ENCODE data around the gene WASF3.

WASF3 gene

GRCh38 chr13:26558074-26558805, 757 bp downstream of the WASF3 start:
- no peak for DNase-seq
- H3K4me3 ChIP-seq (ENCODE audit: low read depth, low read length) = peak overlapping the region; percentile 93

GRCh38 chr13:26558987-26559386, 1.5 kb downstream of the WASF3 start:
- no peaks in the 10 kb centered on the region for H3K9me3 ChIP-seq (ENCODE audit: severe bottlenecking)

More at GRCh38 chr13:26558074-26558805, 757 bp downstream of the WASF3 start:
- Histone ChIP-seq H3K36me3 (peaks cover 1% of the 10 kb centered on the region; the same call in 1 of the 2 replicates), H3K9me3 (ENCODE audit: severe bottlenecking) (no peaks in the 10 kb centered on the region), H3K27ac (peak overlapping the region; percentile 88), H3K27me3 (ENCODE audit: insufficient read depth, low read depth, severe bottlenecking) (no peaks in the 10 kb centered on the region)
- no peak for TF ChIP-seq CTCF (IDR thresholded peaks at IDR 0.05; ENCODE audit: low read depth, low read length)

GRCh38 chr13:26560456-26560855, 3.0 kb downstream of the WASF3 start:
- no peak for DNase-seq
- Histone ChIP-seq H3K27ac (peak overlapping the region; percentile 44), H3K27me3 (ENCODE audit: insufficient read depth, low read depth, severe bottlenecking) (no peaks in the 10 kb centered on the region), H3K4me3 (ENCODE audit: low read depth, low read length) (no peak overlapping the region), H3K36me3 (peaks cover 10% of the 10 kb centered on the region), H3K9me3 (ENCODE audit: severe bottlenecking) (no peaks in the 10 kb centered on the region)
- TF ChIP-seq CTCF (IDR thresholded peaks at IDR 0.05; ENCODE audit: low read depth, low read length) = no peak

More at GRCh38 chr13:26558987-26559386, 1.5 kb downstream of the WASF3 start:
- Histone ChIP-seq H3K36me3 (peaks cover 4% of the 10 kb centered on the region), H3K4me3 (ENCODE audit: low read depth, low read length) (peak overlapping the region; percentile 93), H3K27ac (peak overlapping the region; percentile 88), H3K27me3 (ENCODE audit: insufficient read depth, low read depth, severe bottlenecking) (no peaks in the 10 kb centered on the region)
- DNase-seq = no peak
- no peak for TF ChIP-seq CTCF (IDR thresholded peaks at IDR 0.05; ENCODE audit: low read depth, low read length)

- TF ChIP-seq CTCF (IDR thresholded peaks at IDR 0.05; ENCODE audit: low read depth, low read length) = no peak
- DNase-seq = peak; percentile 57
- H3K9me3 ChIP-seq (ENCODE audit: severe bottlenecking) = no peaks in the 10 kb centered on the region
- H3K36me3 ChIP-seq = peaks cover 10% of the 10 kb centered on the region
- no peak overlapping the region for H3K4me3 ChIP-seq (ENCODE audit: low read depth, low read length)
- H3K27ac ChIP-seq = peak overlapping the region; percentile 44
- H3K27me3 ChIP-seq (ENCODE audit: insufficient read depth, low read depth, severe bottlenecking) = no peaks in the 10 kb centered on the region
Measured at GRCh38 chr13:26561067-26561466, 3.6 kb downstream of the WASF3 start.

GRCh38 chr13:26561651-26562511, 4.4 kb downstream of the WASF3 start:
- Histone ChIP-seq H3K27me3 (ENCODE audit: insufficient read depth, low read depth, severe bottlenecking) (no peaks in the 10 kb centered on the region), H3K27ac (peak overlapping the region; percentile 44), H3K4me3 (ENCODE audit: low read depth, low read length) (peak overlapping the region; percentile 1; the same call in 1 of the 2 replicates), H3K9me3 (ENCODE audit: severe bottlenecking) (no peaks in the 10 kb centered on the region), H3K36me3 (peaks cover 10% of the 10 kb centered on the region)
- peak; percentile 81 for DNase-seq
- TF ChIP-seq CTCF (IDR thresholded peaks at IDR 0.05; ENCODE audit: low read depth, low read length) = no peak

Measured in WERI-Rb-1 (cell line).